H9 (cell line): ENCODE data around the gene ITGA7. TPM values are rescaled to one million over a fixed set of nuclear protein-coding genes. Genes with fewer than 3 reads are reported as not detected.

Experiments
- DNase-seq: peaks from one replicate; pipeline ENCODE4 v3.0.0-alpha.2; 2017
- H2AFZ ChIP-seq: one replicate; pipeline ENCODE4 v1.6.1; 2013; ENCODE audit warnings: mild to moderate bottlenecking, low read length, control low read depth, moderate library complexity
- H2AK5ac ChIP-seq: 2 replicates; pipeline ENCODE4 v1.6.1; 2013; ENCODE audit warnings: low read length, control low read depth, mixed read lengths; ENCODE audit not compliant: insufficient read length
- H2BK120ac ChIP-seq: one replicate; pipeline ENCODE4 v1.6.1; 2013; ENCODE audit warnings: low read depth, mild to moderate bottlenecking, low read length, control low read depth, inconsistent platforms; ENCODE audit not compliant: poor library complexity, severe bottlenecking
- H2BK12ac ChIP-seq: 2 replicates; pipeline ENCODE4 v1.6.1; 2013; ENCODE audit warnings: low read length, control low read depth, mixed read lengths, low read depth; ENCODE audit not compliant: insufficient read length
- H2BK15ac ChIP-seq: 2 replicates; pipeline ENCODE4 v1.6.1; 2013; ENCODE audit warnings: low read depth, low read length, control low read depth
- H2BK20ac ChIP-seq: one replicate; pipeline ENCODE4 v1.6.1; 2013; ENCODE audit warnings: low read depth, mild to moderate bottlenecking, low read length, control low read depth, inconsistent platforms; ENCODE audit not compliant: poor library complexity, severe bottlenecking
- H2BK5ac ChIP-seq: 2 replicates; pipeline ENCODE4 v1.6.1; 2013; ENCODE audit warnings: low read length, control low read depth, mixed read lengths; ENCODE audit not compliant: insufficient read length
- H3K14ac ChIP-seq: 2 replicates; pipeline ENCODE4 v1.6.1; 2013; ENCODE audit warnings: low read length, control low read depth; ENCODE audit not compliant: insufficient read depth
- H3K18ac ChIP-seq: 2 replicates; pipeline ENCODE4 v1.6.1; 2013; ENCODE audit warnings: low read depth, mild to moderate bottlenecking, mixed read lengths, low read length, control low read depth; ENCODE audit not compliant: insufficient read length
- H3K23ac ChIP-seq: 2 replicates; pipeline ENCODE4 v1.6.1; 2013; ENCODE audit warnings: low read length, control low read depth, mixed read lengths, low read depth; ENCODE audit not compliant: insufficient read length
- H3K23me2 ChIP-seq: 2 replicates; pipeline ENCODE4 v1.6.1; 2013; ENCODE audit warnings: low read depth, mild to moderate bottlenecking, mixed read lengths, low read length, control low read depth; ENCODE audit not compliant: insufficient read length, poor library complexity, severe bottlenecking
- H3K27ac ChIP-seq: 2 replicates; pipeline ENCODE4 v1.5.1; 2013; ENCODE audit warnings: low read length, control low read depth, mixed read lengths, low read depth; ENCODE audit not compliant: insufficient read length
- H3K27me3 ChIP-seq: 2 replicates; pipeline ENCODE4 v1.6.1; 2013; ENCODE audit warnings: low read length, control low read depth, inconsistent platforms; ENCODE audit not compliant: insufficient read depth
- H3K4ac ChIP-seq: 2 replicates; pipeline ENCODE4 v1.6.1; 2013; ENCODE audit warnings: low read depth, mild to moderate bottlenecking, control low read depth, inconsistent platforms, low read length, moderate library complexity
- H3K4me1 ChIP-seq: 2 replicates; pipeline ENCODE4 v1.6.1; 2013; ENCODE audit warnings: low read length, control low read depth, inconsistent platforms; ENCODE audit not compliant: insufficient read depth
- H3K4me2 ChIP-seq: 2 replicates; pipeline ENCODE4 v1.6.1; 2013; ENCODE audit warnings: low read length, control low read depth, mixed read lengths; ENCODE audit not compliant: insufficient read length, insufficient read depth
- H3K56ac ChIP-seq: 2 replicates; pipeline ENCODE4 v1.6.1; 2013; ENCODE audit warnings: low read depth, mild to moderate bottlenecking, mixed read lengths, low read length, control low read depth; ENCODE audit not compliant: insufficient read length
- H3K79me1 ChIP-seq: 2 replicates; pipeline ENCODE4 v1.6.1; 2013; ENCODE audit warnings: low read depth, mild to moderate bottlenecking, moderate library complexity, low read length, control low read depth, inconsistent platforms; ENCODE audit not compliant: insufficient read depth, poor library complexity, severe bottlenecking
- H3K79me2 ChIP-seq: 2 replicates; pipeline ENCODE4 v1.6.1; 2013; ENCODE audit warnings: low read length, control low read depth, inconsistent platforms; ENCODE audit not compliant: insufficient read depth
- H3K9ac ChIP-seq: 2 replicates; pipeline ENCODE4 v1.6.1; 2013; ENCODE audit warnings: low read length, control low read depth, mixed read lengths; ENCODE audit not compliant: insufficient read length; ENCODE audit errors: extremely low read depth
- H3K9me3 ChIP-seq: one replicate; pipeline ENCODE4 v1.6.1; 2013; ENCODE audit warnings: low read depth, low read length, inconsistent platforms; ENCODE audit not compliant: control insufficient read depth
- H3T11ph ChIP-seq: one replicate; pipeline ENCODE4 v1.6.1; 2013; ENCODE audit warnings: mild to moderate bottlenecking, low read length, control low read depth, inconsistent platforms
- H4K20me1 ChIP-seq: one replicate; pipeline ENCODE4 v1.6.1; 2013; ENCODE audit not compliant: control insufficient read depth, insufficient read length, insufficient read depth
- H4K5ac ChIP-seq: 2 replicates; pipeline ENCODE4 v1.6.1; 2013; ENCODE audit warnings: low read depth, mild to moderate bottlenecking, mixed read lengths, low read length, control low read depth; ENCODE audit not compliant: insufficient read length
- H4K8ac ChIP-seq: replicated peaks from 2 replicates; pipeline ENCODE4 v1.6.1; 2013; ENCODE audit warnings: low read length, control low read depth, mixed read lengths, low read depth; ENCODE audit not compliant: insufficient read length
- H4K91ac ChIP-seq: 2 replicates; pipeline ENCODE4 v1.6.1; 2013; ENCODE audit warnings: low read depth, mild to moderate bottlenecking, moderate library complexity, mixed read lengths, low read length, control low read depth; ENCODE audit not compliant: insufficient read length
- H3K27ac Mint-ChIP-seq, 3 experiments: 2 replicates in 2 of 3; 3 replicates in 1 of 3; pipeline ENCODE4 v1.8.0; 2020 to 2021; ENCODE audit warnings: mixed read lengths in 3 of 3, mild to moderate bottlenecking in 1 of 3, moderate library complexity in 1 of 3
- H3K27me3 Mint-ChIP-seq: 2 replicates; pipeline ENCODE4 v1.8.0; 2021; ENCODE audit warnings: low read depth, mild to moderate bottlenecking, moderate library complexity, mixed read lengths
- H3K36me3 Mint-ChIP-seq, 3 experiments: 2 replicates in 2 of 3; 3 replicates in 1 of 3; pipeline ENCODE4 v1.8.0; 2020 to 2021; ENCODE audit warnings: low read depth in 3 of 3, mixed read lengths in 3 of 3; ENCODE audit not compliant: insufficient read depth in 1 of 3
- H3K4me1 Mint-ChIP-seq, 2 experiments: 2 replicates each; pipeline ENCODE4 v1.8.0; 2020; ENCODE audit warnings: mixed read lengths in 2 of 2
- H3K4me3 Mint-ChIP-seq, 2 experiments: 2 replicates in 1 of 2; 3 replicates in 1 of 2; pipeline ENCODE4 v1.8.0; 2020 to 2021; ENCODE audit warnings: mild to moderate bottlenecking in 2 of 2, mixed read lengths in 2 of 2, moderate library complexity in 1 of 2
- H3K9me3 Mint-ChIP-seq, 2 experiments: 2 replicates in 1 of 2; 3 replicates in 1 of 2; pipeline ENCODE4 v1.8.0; 2020; ENCODE audit warnings: mild to moderate bottlenecking in 2 of 2, mixed read lengths in 2 of 2, moderate library complexity in 1 of 2
- WGBS: extraction: QIAGEN DNeasy Blood & Tissue Kit; methylation state at CpG from one replicate; pipeline ENCODE4 v1.1.7; 2013; ENCODE audit warnings: missing lambda C conversion rate, low lambda C conversion rate, mixed read lengths; ENCODE audit not compliant: insufficient read length; ENCODE audit errors: extremely low coverage; 5-methylcytosine and 5-hydroxymethylcytosine counted together
- total RNA-seq: library from RNA; stranded (reverse); gene quantifications from 2 replicates; pipeline ENCODE4 v1.2.1, GENCODE V29; 2021
- TF ChIP-seq, protein P1 (sequence below): fragments of 200-600 bp; sonication (generic); conservative IDR thresholded peaks from 3 replicates; pipeline ENCODE4 v1.8.0; 2021; ENCODE audit warnings: antibody characterized with exemption, mild to moderate bottlenecking

ITGA7 gene
- total RNA-seq, 1 experiment from 2014 or later, result 119 TPM

DNA sequence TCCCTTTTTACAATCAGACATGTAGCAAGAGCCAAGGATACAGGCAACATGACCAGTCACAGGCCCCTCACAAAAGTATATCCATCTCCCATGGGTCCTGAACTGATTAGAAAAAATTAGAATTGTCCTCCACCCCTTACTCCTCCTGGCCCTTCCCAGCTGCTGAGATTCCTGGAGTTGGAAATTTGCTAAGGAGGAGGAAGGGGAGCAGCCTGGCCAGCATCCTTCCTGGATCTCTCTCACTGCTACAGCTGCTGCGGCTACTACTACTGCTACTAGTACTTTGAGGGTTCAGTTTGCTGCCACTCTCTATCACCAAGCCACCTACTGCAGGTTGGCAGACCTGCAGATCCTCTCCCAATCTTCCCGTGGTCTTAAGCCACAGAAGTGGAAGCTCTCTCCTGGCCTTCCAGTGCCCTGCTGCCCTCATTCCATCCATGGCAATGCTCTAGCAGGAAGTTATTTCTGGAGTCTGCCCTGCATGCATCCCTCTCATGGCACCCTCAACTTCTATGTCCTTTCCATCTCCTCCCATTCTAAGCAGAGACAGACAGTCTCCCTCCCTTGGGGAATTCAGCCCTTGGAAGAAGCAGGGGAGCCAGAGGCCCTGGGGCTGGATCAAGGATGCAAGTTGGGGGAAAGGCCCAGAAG lies 1.0 kb downstream of the ITGA7 start:
- Histone ChIP-seq H2AK5ac (no peak overlapping the region), H3K79me1 (peaks cover 5% of the 10 kb centered on the region), H4K91ac (no peak overlapping the region), H4K20me1 (peaks cover 7% of the 10 kb centered on the region), H3T11ph (no peak overlapping the region), H3K9ac (peak overlapping the region; percentile 39), H3K23ac (no peak overlapping the region), H3K4me1 (0 out of 2 replicates have a peak, but pooled peaks cover 2% of the 10 kb centered on the region), H3K9me3 (no peaks in the 10 kb centered on the region), H2BK12ac (no peak overlapping the region), H3K27me3 (no peaks in the 10 kb centered on the region), H3K79me2 (no peaks in the 10 kb centered on the region; the same call in 1 of the 2 replicates), H3K4ac (no peak overlapping the region), H4K8ac (no peak overlapping the region), H2AFZ (no peak overlapping the region), H2BK5ac (no peak overlapping the region), H4K5ac (no peak overlapping the region), H3K4me2 (peak overlapping the region; percentile 88), H3K18ac (no peak overlapping the region), H2BK20ac (no peak overlapping the region), H3K56ac (no peak overlapping the region), H3K23me2 (peaks cover 16% of the 10 kb centered on the region), H2BK120ac (no peak overlapping the region), H3K14ac (no peak overlapping the region), H2BK15ac (no peak overlapping the region), H3K27ac (no peak overlapping the region)
- Mint-ChIP-seq H3K9me3 (no peaks in the 10 kb centered on the region), H3K4me1 (peaks cover 42 to 45% of the 10 kb centered on the region in 2 experiments), H3K27ac (no peak overlapping the region), H3K36me3 (peaks cover 3 to 14% (median 10%) of the 10 kb centered on the region in 3 experiments; a peak in 4 of 7 replicates), H3K27me3 (peaks cover 19% of the 10 kb centered on the region), H3K4me3 (peak overlapping the region; percentile 92 to 98)
- DNase-seq, result no peak
- TF ChIP-seq, protein P1, sequence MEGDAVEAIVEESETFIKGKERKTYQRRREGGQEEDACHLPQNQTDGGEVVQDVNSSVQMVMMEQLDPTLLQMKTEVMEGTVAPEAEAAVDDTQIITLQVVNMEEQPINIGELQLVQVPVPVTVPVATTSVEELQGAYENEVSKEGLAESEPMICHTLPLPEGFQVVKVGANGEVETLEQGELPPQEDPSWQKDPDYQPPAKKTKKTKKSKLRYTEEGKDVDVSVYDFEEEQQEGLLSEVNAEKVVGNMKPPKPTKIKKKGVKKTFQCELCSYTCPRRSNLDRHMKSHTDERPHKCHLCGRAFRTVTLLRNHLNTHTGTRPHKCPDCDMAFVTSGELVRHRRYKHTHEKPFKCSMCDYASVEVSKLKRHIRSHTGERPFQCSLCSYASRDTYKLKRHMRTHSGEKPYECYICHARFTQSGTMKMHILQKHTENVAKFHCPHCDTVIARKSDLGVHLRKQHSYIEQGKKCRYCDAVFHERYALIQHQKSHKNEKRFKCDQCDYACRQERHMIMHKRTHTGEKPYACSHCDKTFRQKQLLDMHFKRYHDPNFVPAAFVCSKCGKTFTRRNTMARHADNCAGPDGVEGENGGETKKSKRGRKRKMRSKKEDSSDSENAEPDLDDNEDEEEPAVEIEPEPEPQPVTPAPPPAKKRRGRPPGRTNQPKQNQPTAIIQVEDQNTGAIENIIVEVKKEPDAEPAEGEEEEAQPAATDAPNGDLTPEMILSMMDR, result no peak
- WGBS, result no CpG with 5 or more reads among the region's 2 CpGs
